ENCODE results near the gene NTHL1.

The NTHL1 gene

DNA sequence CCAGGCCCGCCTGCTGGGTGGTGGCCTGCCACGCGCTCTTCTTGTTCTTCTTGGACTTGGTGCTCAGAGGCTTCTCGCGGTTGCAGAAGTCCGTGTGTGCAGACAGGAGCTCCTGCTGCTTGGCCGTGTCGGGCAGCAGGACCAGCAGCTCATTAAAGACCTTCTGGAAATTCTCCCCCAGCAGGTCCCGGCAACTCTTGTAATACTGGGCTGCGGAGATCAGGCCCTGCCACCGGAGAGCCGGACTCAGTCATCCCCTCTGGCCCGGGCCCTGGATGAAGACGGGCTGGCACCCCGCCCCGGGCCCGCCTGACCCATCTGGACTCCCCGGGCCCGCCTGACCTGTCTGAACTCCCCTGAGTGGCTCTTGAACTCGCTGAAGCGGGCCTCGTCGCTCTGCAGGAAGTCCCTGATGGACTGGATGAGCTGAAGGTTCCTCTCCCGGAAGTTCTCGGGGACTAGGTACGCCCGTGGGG, 49.2 kb downstream of the NTHL1 start:
- Histone ChIP-seq H3K27ac (no peak overlapping the region), H3K36me3 (replicated peaks) (peaks cover 67% of the 10 kb centered on the region), H3K4me3 (ENCODE audit: low read depth, low read length) (no peak overlapping the region), H3K27me3 (replicated peaks) (no peaks in the 10 kb centered on the region)
- TF ChIP-seq, protein P1, sequence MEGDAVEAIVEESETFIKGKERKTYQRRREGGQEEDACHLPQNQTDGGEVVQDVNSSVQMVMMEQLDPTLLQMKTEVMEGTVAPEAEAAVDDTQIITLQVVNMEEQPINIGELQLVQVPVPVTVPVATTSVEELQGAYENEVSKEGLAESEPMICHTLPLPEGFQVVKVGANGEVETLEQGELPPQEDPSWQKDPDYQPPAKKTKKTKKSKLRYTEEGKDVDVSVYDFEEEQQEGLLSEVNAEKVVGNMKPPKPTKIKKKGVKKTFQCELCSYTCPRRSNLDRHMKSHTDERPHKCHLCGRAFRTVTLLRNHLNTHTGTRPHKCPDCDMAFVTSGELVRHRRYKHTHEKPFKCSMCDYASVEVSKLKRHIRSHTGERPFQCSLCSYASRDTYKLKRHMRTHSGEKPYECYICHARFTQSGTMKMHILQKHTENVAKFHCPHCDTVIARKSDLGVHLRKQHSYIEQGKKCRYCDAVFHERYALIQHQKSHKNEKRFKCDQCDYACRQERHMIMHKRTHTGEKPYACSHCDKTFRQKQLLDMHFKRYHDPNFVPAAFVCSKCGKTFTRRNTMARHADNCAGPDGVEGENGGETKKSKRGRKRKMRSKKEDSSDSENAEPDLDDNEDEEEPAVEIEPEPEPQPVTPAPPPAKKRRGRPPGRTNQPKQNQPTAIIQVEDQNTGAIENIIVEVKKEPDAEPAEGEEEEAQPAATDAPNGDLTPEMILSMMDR (IDR thresholded peaks at IDR 0.05; ENCODE audit: low read depth, low read length, missing control alignments), result no peak
- in situ Hi-C loops (cut with HindIII; ENCODE audit: low pct_ligation_motif_present, low sequenced_read_pairs), result no loop called here
- DNase-seq, result no peak

DNA sequence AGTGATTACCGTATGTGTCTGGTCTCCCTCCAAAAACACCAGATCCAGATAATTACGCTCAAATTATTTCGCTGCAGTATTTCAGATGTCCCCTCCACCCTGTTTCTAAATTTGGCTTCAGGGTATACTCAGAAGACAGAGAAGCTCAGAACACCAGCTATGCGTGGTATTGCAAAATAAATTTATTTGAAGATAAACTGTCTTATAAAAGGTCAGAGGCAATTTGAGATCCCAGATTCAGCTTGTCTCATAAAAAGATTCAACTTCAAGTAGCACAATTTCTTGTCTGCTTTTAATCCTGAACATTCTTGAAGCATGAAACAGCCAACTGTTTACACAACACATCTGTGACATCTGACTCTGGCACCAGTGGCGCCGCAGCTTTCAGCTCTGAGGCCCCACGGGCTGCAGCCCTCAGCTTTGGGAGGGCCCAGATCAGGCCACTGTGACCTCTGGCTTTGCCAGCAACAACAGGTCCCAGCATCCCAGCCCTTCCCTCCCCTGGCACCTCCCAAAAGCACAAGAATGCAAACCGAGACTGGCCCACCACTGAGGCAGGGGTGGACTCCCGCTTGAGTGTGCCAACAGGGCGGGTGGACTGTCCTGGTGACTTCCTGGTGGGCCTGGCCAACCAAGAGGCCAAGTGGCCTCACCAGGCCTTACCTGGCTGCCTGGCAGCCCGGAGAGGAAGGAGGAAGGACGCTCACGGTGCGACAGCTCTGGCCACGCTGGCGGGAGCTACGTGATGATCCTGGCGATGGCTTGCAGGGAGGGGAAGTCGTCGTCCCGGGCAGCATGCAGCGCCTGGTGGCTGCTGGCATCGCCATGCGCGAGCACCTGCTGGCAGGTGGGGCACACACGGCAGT, 49.9 kb downstream of the NTHL1 start:
- no peak overlapping the region for H3K27ac ChIP-seq
- H3K4me3 ChIP-seq (ENCODE audit: low read depth, low read length), result no peak overlapping the region
- DNase-seq, result no peak
- TF ChIP-seq, protein P1 (IDR thresholded peaks at IDR 0.05; ENCODE audit: low read depth, low read length, missing control alignments), result no peak
- H3K36me3 ChIP-seq (replicated peaks), result peaks cover 60% of the 10 kb centered on the region
- no peaks in the 10 kb centered on the region for H3K27me3 ChIP-seq (replicated peaks)
- in situ Hi-C loops (cut with HindIII; ENCODE audit: low pct_ligation_motif_present, low sequenced_read_pairs), result no loop called here

DNA sequence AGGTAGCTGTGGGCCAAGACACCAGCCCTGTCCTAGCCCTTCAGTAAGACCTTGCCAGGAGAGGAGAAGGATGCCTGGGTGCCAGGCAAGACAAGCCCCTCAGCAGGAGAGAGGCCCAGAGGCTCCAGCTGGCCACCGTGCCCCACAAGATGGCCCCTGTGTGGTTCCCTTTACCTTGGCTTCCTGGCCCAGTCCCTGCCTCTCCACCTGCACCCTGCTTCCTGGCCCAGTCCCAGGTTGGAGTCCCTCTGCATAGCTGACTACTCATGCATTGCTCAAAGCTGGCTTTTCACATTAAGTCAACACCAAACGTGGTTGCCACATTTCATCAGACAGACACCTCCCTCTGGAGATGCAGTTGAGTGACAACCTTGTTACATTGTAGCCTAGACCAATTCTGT, 53.9 kb downstream of the NTHL1 start:
- Histone ChIP-seq H3K36me3 (replicated peaks) (peaks cover 22% of the 10 kb centered on the region), H3K4me3 (ENCODE audit: low read depth, low read length) (no peak overlapping the region), H3K27ac (no peak overlapping the region), H3K27me3 (replicated peaks) (peaks cover 20% of the 10 kb centered on the region)
- DNase-seq, result no peak
- TF ChIP-seq, protein P1 (IDR thresholded peaks at IDR 0.05; ENCODE audit: low read depth, low read length, missing control alignments), result no peak
- in situ Hi-C loops (cut with HindIII; ENCODE audit: low pct_ligation_motif_present, low sequenced_read_pairs), result no loop called here

DNA sequence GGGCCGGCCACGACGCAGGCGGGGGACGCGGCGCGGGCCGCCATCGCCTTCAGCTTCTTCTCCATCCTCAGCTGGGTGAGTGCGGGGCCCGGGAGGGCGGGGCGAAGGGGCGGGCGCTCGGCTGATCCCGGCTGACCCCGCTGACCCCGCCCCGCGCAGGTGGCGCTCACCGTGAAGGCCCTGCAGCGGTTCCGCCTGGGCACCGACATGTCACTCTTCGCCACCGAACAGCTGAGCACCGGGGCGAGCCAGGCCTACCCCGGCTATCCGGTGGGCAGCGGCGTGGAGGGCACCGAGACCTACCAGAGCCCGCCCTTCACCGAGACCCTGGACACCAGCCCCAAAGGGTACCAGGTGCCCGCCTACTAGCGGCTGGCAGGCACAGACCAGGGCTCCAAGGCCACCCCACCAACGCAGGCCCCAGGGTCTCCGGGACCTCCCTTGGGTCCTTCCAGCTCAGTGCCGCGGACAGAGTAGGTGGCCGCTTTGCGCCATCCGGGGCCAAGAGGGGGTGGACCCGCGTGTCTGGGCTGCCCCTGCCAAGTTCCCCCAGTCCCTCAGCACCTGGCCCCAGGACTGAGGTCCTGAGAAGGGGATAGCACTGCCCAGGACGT, 54.8 kb downstream of the NTHL1 start:
- in situ Hi-C loops (cut with HindIII; ENCODE audit: low pct_ligation_motif_present, low sequenced_read_pairs), result no loop called here
- TF ChIP-seq, protein P1 (IDR thresholded peaks at IDR 0.05; ENCODE audit: low read depth, low read length, missing control alignments), result no peak
- Histone ChIP-seq H3K27me3 (replicated peaks) (peaks cover 21% of the 10 kb centered on the region), H3K36me3 (replicated peaks) (peaks cover 13% of the 10 kb centered on the region), H3K4me3 (ENCODE audit: low read depth, low read length) (no peak overlapping the region), H3K27ac (no peak overlapping the region)
- DNase-seq, result no peak

DNA sequence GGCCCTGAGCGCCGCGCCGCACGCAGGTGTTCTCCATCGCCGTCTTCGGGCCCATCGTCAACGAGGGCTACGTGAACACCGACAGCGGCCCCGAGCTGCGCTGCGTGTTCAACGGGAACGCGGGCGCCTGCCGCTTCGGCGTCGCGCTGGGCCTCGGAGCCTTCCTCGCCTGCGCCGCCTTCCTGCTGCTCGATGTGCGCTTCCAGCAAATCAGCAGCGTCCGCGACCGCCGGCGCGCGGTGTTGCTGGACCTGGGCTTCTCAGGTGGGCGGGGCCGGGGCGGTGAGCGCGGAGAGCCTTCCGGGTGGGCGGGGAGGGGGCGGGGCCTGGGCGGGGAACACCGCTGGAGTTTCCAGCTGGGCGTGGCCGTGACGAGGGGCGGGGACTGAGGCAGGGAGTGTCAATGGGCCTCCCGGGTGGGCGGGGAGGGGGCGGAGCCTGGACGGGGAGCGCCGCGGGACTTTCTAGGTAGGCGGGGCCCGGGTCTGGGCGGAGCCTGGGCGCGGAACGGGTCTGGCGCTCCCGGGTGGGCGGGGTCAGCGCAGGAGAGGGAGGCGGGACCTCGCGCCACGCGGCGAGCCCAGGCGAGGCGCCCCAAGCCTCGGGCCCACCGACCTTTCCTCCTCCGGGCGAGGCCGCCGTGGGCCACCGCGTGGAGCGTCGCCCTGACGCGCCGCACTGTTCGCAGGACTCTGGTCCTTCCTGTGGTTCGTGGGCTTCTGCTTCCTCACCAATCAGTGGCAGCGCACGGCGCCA, 55.5 kb downstream of the NTHL1 start:
- Histone ChIP-seq H3K27ac (no peak overlapping the region), H3K4me3 (ENCODE audit: low read depth, low read length) (peak overlapping the region; percentile 35), H3K36me3 (replicated peaks) (peaks cover 8% of the 10 kb centered on the region), H3K27me3 (replicated peaks) (peaks cover 21% of the 10 kb centered on the region)
- TF ChIP-seq, protein P1 (IDR thresholded peaks at IDR 0.05; ENCODE audit: low read depth, low read length, missing control alignments), result no peak
- in situ Hi-C loops (cut with HindIII; ENCODE audit: low pct_ligation_motif_present, low sequenced_read_pairs), result no loop called here
- DNase-seq, result peak; percentile 94

Measured in brain microvascular endothelial cell (primary cell).